Measurements from ENCODE around the gene PEX3.

DNA sequence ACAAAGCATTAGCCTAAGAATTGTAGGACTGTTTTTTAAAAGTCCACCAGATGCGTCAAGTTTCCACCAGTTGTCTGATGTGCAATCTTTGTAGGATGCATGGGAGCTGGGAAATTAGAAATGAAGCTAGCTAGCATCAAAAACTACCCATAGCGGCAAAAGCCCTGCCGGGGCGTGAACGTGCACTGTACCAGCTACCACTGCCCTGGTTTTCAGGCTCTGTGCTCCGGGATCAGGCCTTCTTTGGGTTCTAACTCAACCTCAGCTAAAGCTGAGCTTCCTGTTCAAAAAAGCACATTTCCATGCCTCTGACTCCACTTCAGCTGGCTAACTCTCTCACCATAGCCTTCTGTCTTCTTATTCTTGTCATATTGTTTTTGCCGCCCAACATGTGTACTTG is 87.8 kb downstream of the PEX3 start:
- TF ChIP-seq, protein P1, sequence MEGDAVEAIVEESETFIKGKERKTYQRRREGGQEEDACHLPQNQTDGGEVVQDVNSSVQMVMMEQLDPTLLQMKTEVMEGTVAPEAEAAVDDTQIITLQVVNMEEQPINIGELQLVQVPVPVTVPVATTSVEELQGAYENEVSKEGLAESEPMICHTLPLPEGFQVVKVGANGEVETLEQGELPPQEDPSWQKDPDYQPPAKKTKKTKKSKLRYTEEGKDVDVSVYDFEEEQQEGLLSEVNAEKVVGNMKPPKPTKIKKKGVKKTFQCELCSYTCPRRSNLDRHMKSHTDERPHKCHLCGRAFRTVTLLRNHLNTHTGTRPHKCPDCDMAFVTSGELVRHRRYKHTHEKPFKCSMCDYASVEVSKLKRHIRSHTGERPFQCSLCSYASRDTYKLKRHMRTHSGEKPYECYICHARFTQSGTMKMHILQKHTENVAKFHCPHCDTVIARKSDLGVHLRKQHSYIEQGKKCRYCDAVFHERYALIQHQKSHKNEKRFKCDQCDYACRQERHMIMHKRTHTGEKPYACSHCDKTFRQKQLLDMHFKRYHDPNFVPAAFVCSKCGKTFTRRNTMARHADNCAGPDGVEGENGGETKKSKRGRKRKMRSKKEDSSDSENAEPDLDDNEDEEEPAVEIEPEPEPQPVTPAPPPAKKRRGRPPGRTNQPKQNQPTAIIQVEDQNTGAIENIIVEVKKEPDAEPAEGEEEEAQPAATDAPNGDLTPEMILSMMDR (IDR thresholded peaks at IDR 0.05; ENCODE audit: low read length), result no peak
- no peak for TF ChIP-seq EZH2 (IDR thresholded peaks at IDR 0.05; ENCODE audit: borderline replicate concordance, low read length)

Measured in OCI-LY1 (cell line).